Heart left ventricle (tissue), 16 donors: ENCODE results near the gene PAN3. TPM values are rescaled to one million over a fixed set of nuclear protein-coding genes. Genes with fewer than 3 reads are reported as not detected.

Experiments
- ATAC-seq, 4 donors: fragments of 200-7000 bp; cut with Tn5 transposase; one replicate each; pipeline ENCODE4 v1.9.1; 2020 to 2022; ENCODE audit warnings: moderate library complexity in 4 of 4, mild to moderate bottlenecking in 3 of 4, moderate number of reproducible peaks in 1 of 4
- DNase-seq, 5 donors: peaks; one replicate each; pipeline ENCODE4 v3.0.0-alpha.2; 2020
- H3K27ac ChIP-seq, 12 donors: fragments of 200-600 bp; sonication (generic) in 4 of 12; one replicate each; pipeline versions ENCODE4 v1.5.0 to v1.8.0; 2016 to 2022; ENCODE audit warnings: mild to moderate bottlenecking in 2 of 12
- H3K27me3 ChIP-seq, 9 donors: fragments of 200-600 bp; sonication (generic) in 2 of 9; one replicate each; pipeline versions ENCODE4 v1.5.1 to v1.8.0; 2016 to 2022; ENCODE audit warnings: mild to moderate bottlenecking in 3 of 9
- H3K36me3 ChIP-seq, 9 donors: fragments of 200-600 bp; sonication (generic) in 2 of 9; one replicate each; pipeline versions ENCODE4 v1.5.0 to v1.8.0; 2018 to 2022; ENCODE audit warnings: mild to moderate bottlenecking in 2 of 9
- H3K4me1 ChIP-seq, 12 donors: fragments of 200-600 bp; sonication (generic) in 4 of 12; one replicate each; pipeline versions ENCODE4 v1.5.0 to v1.8.0; 2016 to 2022; ENCODE audit warnings: mild to moderate bottlenecking in 3 of 12
- H3K4me3 ChIP-seq, 12 donors: fragments of 200-600 bp; sonication (generic) in 4 of 12; one replicate each; pipeline versions ENCODE4 v1.5.0 to v1.8.0; 2017 to 2022; ENCODE audit warnings: mild to moderate bottlenecking in 9 of 12, moderate library complexity in 4 of 12
- H3K9me3 ChIP-seq, 12 donors: fragments of 200-600 bp; sonication (generic) in 4 of 12; one replicate each; pipeline versions ENCODE4 v1.5.0 to v1.8.0; 2016 to 2022; ENCODE audit warnings: mild to moderate bottlenecking in 1 of 12
- CTCF ChIP-seq, 12 donors: fragments of 200-600 bp; sonication (generic) in 4 of 12; IDR thresholded peaks; one replicate each; pipeline versions ENCODE4 v1.5.0 to v1.8.0; 2018 to 2022; ENCODE audit warnings: antibody characterized with exemption in 12 of 12, mild to moderate bottlenecking in 5 of 12
- POLR2A ChIP-seq, 2 donors: fragments of 450-650 bp; IDR thresholded peaks; one replicate each; pipeline ENCODE4 v1.6.1; 2017; ENCODE audit warnings: antibody characterized with exemption in 2 of 2, mild to moderate bottlenecking in 2 of 2, moderate library complexity in 2 of 2
- WGBS, 4 donors: extraction: QIAGEN DNeasy Blood & Tissue Kit in 2 of 4; methylation state at CpG; one replicate each; pipeline versions ENCODE4 v1.1.5 to v1.1.7; 2013 to 2018; 5-methylcytosine and 5-hydroxymethylcytosine counted together
- intact Hi-C, 10 donors: fragments of 100-400 bp; cut with DNase I; formaldehyde crosslinking; loops; one replicate each; pipeline versions ENCODE4 v1.11.1 to v1.14.2; 2022
- polyA plus RNA-seq, 2 donors: library from polyadenylated mRNA; stranded (reverse); fragments of 200-250 nt; gene quantifications; one replicate each; pipeline ENCODE4 v1.2.3, GENCODE V29; 2013
- total RNA-seq, 9 donors: library from RNA; depleted of rRNA in 2 of 9; stranded (reverse); fragments of >200 nt in 2 of 9; fragmentation: NEBNext Ultra II Directional in 3 of 9; extraction: Animal tissue kit (Norgen Biotek cat#: 25700) in 3 of 9; gene quantifications; one replicate each; pipeline versions ENCODE4 v1.1.0 to v1.2.4, GENCODE V29; 2016 to 2023
- donor health status: ischemic (EF 13 %, LVEDD 7.1; RV severe dilation, severe dysfunction).
- donor health status: healthy with polysubstance abuse.
- donor health status: DM: no; HTN: yes; CAD: no.
- donor health status: DM: no; HTN: no; CAD: no.
- donor health status: ischemic (EF 25% LVEDD 6.9; RV normal size, moderate dysfunction).
- donor health status: ischemic (EF 25% LVEDD 5.7; RV mildly dilated, moderate dysfunction).
- donor health status: healthy.
- donor health status: DM: yes; HTN: yes; CAD: no.
- donor health status: ischemic (EF 35%, LVEDD 5.7; RV mildly dilated, moderate dysfunction).
- donor health status: nonischemic (EF 11% LVEDD 7.7; RV severe dilation, severe dysfunction).
- donor health status: DM: yes; HTN: yes; CAD: no.
- donor health status: PGD.
- donor health status: ischemic (EF 29% LVEDD 5.4; RV normal size, mild dysfunction).
- donor health status: nonischemic (EF 23%, LVEDD 6.1; RV moderate dilation, normal function).

PAN3 gene
- total and polyA plus RNA-seq, 11 donors = 4.1 to 18.8 (median 9.2) TPM

GRCh38 chr13:28171266-28171665, 32.9 kb downstream of the PAN3 start:
- H3K9me3 ChIP-seq = no peaks in the 10 kb centered on the region
- WGBS, 4 donors = 89 to 93% (median 92%) methylated on average over 5 of the region's 5 CpGs
- no peaks in the 10 kb centered on the region for H3K27me3 ChIP-seq
- no peak overlapping the region for H3K27ac ChIP-seq
- peaks cover 0 to 5% (median under 1%) of the 10 kb centered on the region in 12 donors for H3K4me1 ChIP-seq
- no peak overlapping the region for H3K4me3 ChIP-seq
- DNase-seq (no peak), ATAC-seq (no peak)
- peaks cover 0 to 20% (median 11%) of the 10 kb centered on the region in 9 donors for H3K36me3 ChIP-seq
- intact Hi-C loops = no loop called here
- TF ChIP-seq CTCF (IDR thresholded peaks at IDR 0.05) = no peak
- TF ChIP-seq POLR2A (IDR thresholded peaks at IDR 0.05) = no peak

- intact Hi-C loops = no loop called here
- Histone ChIP-seq H3K27ac (no peak overlapping the region), H3K27me3 (no peaks in the 10 kb centered on the region), H3K9me3 (no peaks in the 10 kb centered on the region), H3K4me1 (peaks cover 0 to 3% (median 0%) of the 10 kb centered on the region in 12 donors), H3K36me3 (peaks cover 0 to 37% (median 27%) of the 10 kb centered on the region in 9 donors), H3K4me3 (no peak overlapping the region)
- DNase-seq = no peak
- 46 to 50% (median 50%) methylated on average over 2 of the region's 2 CpGs for WGBS, 4 donors
- no peak for ATAC-seq
- TF ChIP-seq CTCF (IDR thresholded peaks at IDR 0.05) (no peak), POLR2A (IDR thresholded peaks at IDR 0.05) (no peak)
These were observed 34.6 kb downstream of the PAN3 start for GRCh38 chr13:28172947-28173346.

- ATAC-seq (no peak), DNase-seq (no peak)
- Histone ChIP-seq H3K4me3 (no peak overlapping the region), H3K4me1 (peaks cover 0 to 3% (median 0%) of the 10 kb centered on the region in 12 donors), H3K27ac (no peak overlapping the region), H3K36me3 (peaks cover 0 to 46% (median 31%) of the 10 kb centered on the region in 9 donors), H3K9me3 (no peaks in the 10 kb centered on the region), H3K27me3 (no peaks in the 10 kb centered on the region)
- no peak for TF ChIP-seq CTCF (IDR thresholded peaks at IDR 0.05)
- TF ChIP-seq POLR2A (IDR thresholded peaks at IDR 0.05) = no peak
- intact Hi-C loops = no loop called here
These were observed 35.4 kb downstream of the PAN3 start for GRCh38 chr13:28173793-28174192.

- Histone ChIP-seq H3K4me3 (no peak overlapping the region), H3K27ac (no peak overlapping the region), H3K9me3 (no peaks in the 10 kb centered on the region), H3K27me3 (no peaks in the 10 kb centered on the region), H3K4me1 (peaks cover 0 to 3% (median 0%) of the 10 kb centered on the region in 12 donors), H3K36me3 (peaks cover 0 to 46% (median 31%) of the 10 kb centered on the region in 9 donors)
- ATAC-seq (no peak), DNase-seq (no peak)
- intact Hi-C loops = no loop called here
- TF ChIP-seq CTCF (IDR thresholded peaks at IDR 0.05) = no peak
- TF ChIP-seq POLR2A (IDR thresholded peaks at IDR 0.05) = no peak
These were observed 39.0 kb downstream of the PAN3 start for GRCh38 chr13:28177327-28177726.
